Measurements from ENCODE around the gene ISG15. TPM values are rescaled to one million over a fixed set of nuclear protein-coding genes. Genes with fewer than 3 reads are reported as not detected.
"Not testable (repeated sequence)": the region's sequence is repeated elsewhere in the genome, so short reads cannot be mapped to it uniquely, and the experiment has no call there.

The ISG15 gene
- total RNA-seq, 1 experiment from 2014 or later = 100.0 TPM

GRCh38 chr1:1044455-1045078, 31.3 kb downstream of the ISG15 start:
- DNase-seq (ENCODE audit: low spot score) = no peak

DNA sequence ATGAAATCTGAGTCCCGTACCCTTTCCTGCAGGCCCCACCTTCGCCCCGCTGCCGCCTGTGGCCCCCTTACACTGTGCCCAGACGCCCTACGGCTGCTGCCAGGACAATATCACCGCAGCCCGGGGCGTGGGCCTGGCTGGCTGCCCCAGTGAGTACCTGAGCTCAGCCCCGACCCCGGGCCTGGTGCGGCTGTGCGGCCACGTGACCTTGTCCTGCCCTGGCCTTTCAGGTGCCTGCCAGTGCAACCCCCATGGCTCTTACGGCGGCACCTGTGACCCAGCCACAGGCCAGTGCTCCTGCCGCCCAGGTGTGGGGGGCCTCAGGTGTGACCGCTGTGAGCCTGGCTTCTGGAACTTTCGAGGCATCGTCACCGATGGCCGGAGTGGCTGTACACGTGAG, 31.8 kb downstream of the ISG15 start:
- no peak for DNase-seq (ENCODE audit: low spot score)

DNA sequence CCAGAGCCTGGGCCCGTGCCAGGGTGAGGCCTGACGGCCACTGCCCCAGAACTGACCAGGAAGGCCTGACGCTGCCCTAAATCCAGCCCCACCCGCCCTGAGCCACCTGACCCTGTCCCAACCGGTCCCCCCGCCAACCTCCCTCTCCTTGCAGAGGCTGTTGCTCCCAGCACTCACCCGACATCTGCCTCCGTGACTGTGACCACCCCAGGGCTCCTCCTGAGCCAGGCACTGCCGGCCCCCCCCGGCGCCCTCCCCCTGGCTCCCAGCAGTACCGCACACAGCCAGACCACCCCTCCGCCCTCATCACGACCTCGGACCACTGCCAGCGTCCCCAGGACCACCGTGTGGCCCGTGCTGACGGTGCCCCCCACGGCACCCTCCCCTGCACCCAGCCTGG, 32.9 kb downstream of the ISG15 start:
- DNase-seq (ENCODE audit: low spot score) = no peak

GRCh38 chr1:1046767-1047166, 33.5 kb downstream of the ISG15 start:
- no peak for DNase-seq (ENCODE audit: low spot score)

DNA sequence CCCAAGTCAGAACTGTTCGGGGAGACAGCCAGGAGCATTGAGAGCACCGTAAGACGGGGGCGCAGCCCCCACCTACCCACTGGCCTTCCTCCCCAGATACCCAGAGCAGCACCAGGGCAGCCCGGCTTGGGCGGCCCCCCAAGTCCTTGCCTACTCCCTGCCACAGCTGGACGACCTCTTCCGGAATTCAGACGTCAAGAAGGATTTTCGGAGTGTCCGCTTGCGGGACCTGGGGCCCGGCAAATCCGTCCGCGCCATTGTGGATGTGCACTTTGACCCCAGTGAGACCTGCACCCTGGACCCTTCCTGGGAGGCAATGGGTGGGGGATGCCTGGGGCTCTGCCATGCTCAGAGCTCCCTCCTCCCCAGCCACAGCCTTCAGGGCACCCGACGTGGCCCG, 34.1 kb downstream of the ISG15 start:
- DNase-seq (ENCODE audit: low spot score) = no peak

- no peak for DNase-seq (ENCODE audit: low spot score)
Observed at GRCh38 chr1:1047963-1048362, 34.7 kb downstream of the ISG15 start.

GRCh38 chr1:1048765-1049164, 35.5 kb downstream of the ISG15 start:
- no peak for DNase-seq (ENCODE audit: low spot score)

GRCh38 chr1:1049318-1050165, 36.2 kb downstream of the ISG15 start:
- DNase-seq (ENCODE audit: low spot score) = no peak

DNA sequence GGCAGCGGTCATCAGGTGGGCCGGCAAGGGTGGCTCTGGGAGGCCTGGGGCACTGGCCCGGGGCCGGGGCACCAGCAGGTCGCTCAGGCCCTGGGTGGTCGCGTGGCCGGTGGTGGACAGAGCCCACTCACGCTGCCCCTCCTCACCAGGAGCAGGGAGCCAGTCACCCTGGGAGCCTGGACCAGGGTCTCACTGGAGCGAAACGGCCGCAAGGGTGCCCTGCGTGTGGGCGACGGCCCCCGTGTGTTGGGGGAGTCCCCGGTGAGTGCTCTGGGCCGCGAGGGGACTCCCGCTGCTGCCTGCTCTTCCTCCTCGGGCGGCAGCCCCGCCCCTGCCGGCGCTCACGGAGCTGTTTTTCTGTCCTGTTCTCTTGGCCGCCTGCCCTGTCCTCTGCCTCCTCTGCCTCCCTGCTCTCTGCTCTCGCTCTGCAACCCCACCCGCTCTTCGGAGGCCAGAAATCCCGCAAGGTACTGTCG, 37.3 kb downstream of the ISG15 start:
- DNase-seq (ENCODE audit: low spot score) = no peak

GRCh38 chr1:1051127-1051810, 38.0 kb downstream of the ISG15 start:
- no peak for DNase-seq (ENCODE audit: low spot score)

DNA sequence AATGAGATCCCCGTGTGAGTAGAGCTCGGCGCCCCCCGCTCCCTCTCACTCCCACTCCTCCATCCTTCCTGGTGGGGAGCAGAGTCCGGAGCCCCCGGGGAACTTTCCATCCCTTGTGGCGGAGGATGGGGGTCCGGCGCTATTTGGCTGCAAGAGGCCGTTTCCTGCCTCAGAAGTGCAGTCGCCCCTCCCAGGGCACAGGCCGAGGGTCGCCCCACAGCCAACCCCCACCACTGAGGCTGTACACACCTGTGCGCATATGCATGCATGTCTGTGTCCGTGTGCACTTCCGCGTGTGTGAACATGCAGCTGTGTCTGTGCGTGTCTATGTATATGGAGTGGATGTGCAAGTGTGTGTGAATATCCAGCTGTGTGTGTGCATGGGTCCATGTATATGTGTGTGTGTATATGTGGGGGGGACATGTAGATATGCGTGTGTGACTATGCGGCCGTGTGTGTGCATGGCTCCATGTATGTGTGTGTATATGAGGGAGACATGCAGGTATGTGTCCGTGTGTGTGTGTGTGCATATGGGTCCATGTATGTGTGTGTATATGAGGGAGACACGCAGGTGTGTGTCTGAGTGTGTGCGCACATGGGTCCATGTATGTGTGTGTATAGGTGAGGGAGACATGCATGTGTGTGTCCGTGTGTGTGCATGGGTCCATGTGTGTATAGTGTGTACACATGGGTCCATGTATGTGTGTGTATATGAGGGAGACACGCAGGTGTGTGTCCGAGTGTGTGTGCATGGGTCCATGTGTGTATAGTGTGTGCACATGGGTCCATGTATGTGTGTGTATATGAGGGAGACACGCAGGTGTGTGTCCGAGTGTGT, 38.9 kb downstream of the ISG15 start:
- DNase-seq (ENCODE audit: low spot score) = no peak

- DNase-seq (ENCODE audit: low spot score) = no peak
Observed at GRCh38 chr1:1053022-1053421, 39.7 kb downstream of the ISG15 start.

- no peak for DNase-seq (ENCODE audit: low spot score)
Observed at GRCh38 chr1:1053682-1054081, 40.4 kb downstream of the ISG15 start.

DNA sequence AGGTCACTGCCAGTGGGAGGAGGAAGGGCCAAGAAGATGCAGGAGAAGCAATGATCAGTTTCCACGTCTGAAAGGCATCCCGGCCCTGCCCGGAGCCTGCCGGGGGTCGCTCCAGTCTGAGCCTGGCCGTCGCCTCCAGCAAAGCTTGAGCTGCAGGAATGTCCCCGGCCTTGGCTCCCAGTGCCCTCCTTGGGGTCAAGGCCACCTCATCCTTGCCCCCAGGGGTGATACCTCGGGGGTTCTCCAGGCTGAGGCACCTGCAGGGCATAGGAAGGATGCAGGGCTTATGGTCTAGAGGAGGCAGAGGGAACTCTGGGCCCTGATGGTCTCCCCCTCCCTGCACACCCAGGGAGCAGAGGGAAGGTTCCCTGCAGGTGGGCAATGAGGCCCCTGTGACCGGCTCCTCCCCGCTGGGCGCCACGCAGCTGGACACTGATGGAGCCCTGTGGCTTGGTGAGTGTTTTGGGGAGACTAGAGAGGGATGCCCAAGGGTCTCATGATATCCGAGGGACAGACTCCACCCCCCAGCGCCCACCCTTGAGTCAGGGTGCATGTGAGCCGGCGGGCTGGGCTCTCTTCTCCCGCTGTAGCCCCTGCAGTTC, 40.9 kb downstream of the ISG15 start:
- DNase-seq (ENCODE audit: low spot score) = no peak

DNA sequence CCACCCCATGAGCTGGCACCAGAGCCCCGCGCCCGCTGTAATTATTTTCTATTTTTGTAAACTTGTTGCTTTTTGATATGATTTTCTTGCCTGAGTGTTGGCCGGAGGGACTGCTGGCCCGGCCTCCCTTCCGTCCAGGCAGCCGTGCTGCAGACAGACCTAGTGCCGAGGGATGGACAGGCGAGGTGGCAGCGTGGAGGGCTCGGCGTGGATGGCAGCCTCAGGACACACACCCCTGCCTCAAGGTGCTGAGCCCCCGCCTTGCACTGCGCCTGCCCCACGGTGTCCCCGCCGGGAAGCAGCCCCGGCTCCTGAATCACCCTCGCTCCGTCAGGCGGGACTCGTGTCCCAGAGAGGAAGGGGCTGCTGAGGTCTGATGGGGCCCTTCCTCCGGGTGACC, 41.7 kb downstream of the ISG15 start:
- DNase-seq (ENCODE audit: low spot score) = no peak

- no peak for DNase-seq (ENCODE audit: low spot score)
Observed at GRCh38 chr1:1055841-1056736, 42.8 kb downstream of the ISG15 start.

GRCh38 chr1:1057769-1058087, 44.4 kb downstream of the ISG15 start:
- DNase-seq (ENCODE audit: low spot score) = not testable (repeated sequence)

- DNase-seq (ENCODE audit: low spot score) = no peak
Observed at GRCh38 chr1:1058088-1058905, 45.0 kb downstream of the ISG15 start.

DNA sequence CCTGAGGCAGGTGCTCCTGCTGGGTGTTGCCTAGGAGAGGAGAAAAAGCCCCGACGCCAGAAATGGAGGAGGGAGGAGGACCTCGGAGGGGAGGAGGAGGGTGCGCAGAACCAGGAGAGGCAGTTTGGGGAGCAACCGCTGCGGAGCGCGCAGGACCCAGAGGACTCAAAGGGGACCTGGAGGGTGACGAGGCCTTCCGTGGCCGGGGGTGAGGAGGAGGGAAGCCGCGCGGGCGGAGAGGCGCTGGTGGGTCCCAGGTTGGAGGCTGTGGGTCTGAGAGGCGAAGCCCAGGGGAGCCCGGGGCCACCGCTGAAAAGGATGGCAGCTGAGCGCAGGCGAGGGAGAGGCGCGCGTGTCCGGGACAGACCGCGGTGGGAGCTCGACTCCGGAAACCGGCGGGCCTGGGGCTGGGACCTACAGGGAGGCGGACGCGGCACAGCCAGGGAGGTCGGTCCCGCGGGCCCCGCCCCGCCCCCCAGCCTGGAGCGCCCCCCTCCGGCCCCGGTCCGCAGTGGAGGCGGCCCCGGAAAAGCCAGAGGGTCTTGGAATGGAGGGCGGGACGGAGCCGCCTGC, 45.7 kb downstream of the ISG15 start:
- no peak for DNase-seq (ENCODE audit: low spot score)

All from A172 (cell line).